WI38 (cell line): ENCODE measurements around the gene NECAB2.

Experiments
- H3K4me3 ChIP-seq: 2 replicates; pipeline ENCODE4 v1.5.1; 2011; ENCODE audit warnings: low read depth, mild to moderate bottlenecking, control low read depth, low read length
- CTCF ChIP-seq: IDR thresholded peaks from 2 replicates; pipeline ENCODE4 v1.5.1; 2012; ENCODE audit warnings: low read depth, mild to moderate bottlenecking, control low read depth, low read length

Gene NECAB2

GRCh38 chr16:84032458-84033178, 64.6 kb downstream of the NECAB2 start:
- TF ChIP-seq CTCF = no peak
- no peak overlapping the region for H3K4me3 ChIP-seq

GRCh38 chr16:84033251-84034195, 65.5 kb downstream of the NECAB2 start:
- no peak overlapping the region for H3K4me3 ChIP-seq
- TF ChIP-seq CTCF = no peak

GRCh38 chr16:84034516-84034915, 66.5 kb downstream of the NECAB2 start:
- TF ChIP-seq CTCF = no peak

GRCh38 chr16:84036131-84036530, 68.1 kb downstream of the NECAB2 start:
- no peak for TF ChIP-seq CTCF
- no peak overlapping the region for H3K4me3 ChIP-seq

More at GRCh38 chr16:84034516-84034915, 66.5 kb downstream of the NECAB2 start:
- no peak overlapping the region for H3K4me3 ChIP-seq

GRCh38 chr16:84036982-84037425, 69.0 kb downstream of the NECAB2 start:
- H3K4me3 ChIP-seq = no peak overlapping the region
- no peak for TF ChIP-seq CTCF

- TF ChIP-seq CTCF = no peak
- no peak overlapping the region for H3K4me3 ChIP-seq
Observed at GRCh38 chr16:84038469-84038868, 70.4 kb downstream of the NECAB2 start.

- TF ChIP-seq CTCF = no peak
- no peak overlapping the region for H3K4me3 ChIP-seq
Observed at GRCh38 chr16:84039696-84040095, 71.7 kb downstream of the NECAB2 start.
